Hepatocyte (in vitro differentiated cells): ENCODE data around the gene LRMDA. TPM values are rescaled to one million over a fixed set of nuclear protein-coding genes. Genes with fewer than 3 reads are reported as not detected.

Source experiments
- DNase-seq: peaks from one replicate; pipeline ENCODE4 v3.0.0-alpha.2; 2016; ENCODE audit warnings: low spot score
- H2AFZ ChIP-seq: fragments of 200-600 bp; sonication (generic); 2 replicates; pipeline ENCODE4 v1.6.0; 2016; ENCODE audit warnings: antibody characterized with exemption, mild to moderate bottlenecking
- H3K27ac ChIP-seq: fragments of 200-600 bp; sonication (generic); 2 replicates; pipeline ENCODE4 v1.5.1; 2016; ENCODE audit warnings: mild to moderate bottlenecking
- H3K27me3 ChIP-seq: fragments of 200-600 bp; sonication (generic); 2 replicates; pipeline ENCODE4 v1.6.1; 2016
- H3K36me3 ChIP-seq: fragments of 200-600 bp; sonication (generic); replicated peaks from 2 replicates; pipeline ENCODE4 v1.5.1; 2016; ENCODE audit warnings: low read depth; ENCODE audit not compliant: insufficient read depth
- H3K4me1 ChIP-seq: fragments of 200-600 bp; sonication (generic); 2 replicates; pipeline ENCODE4 v1.5.1; 2016; ENCODE audit warnings: mild to moderate bottlenecking, moderate library complexity; ENCODE audit not compliant: insufficient read depth
- H3K4me2 ChIP-seq: fragments of 200-600 bp; sonication (generic); 2 replicates; pipeline ENCODE4 v1.6.0; 2016
- H3K4me3 ChIP-seq: fragments of 200-600 bp; sonication (generic); 2 replicates; pipeline ENCODE4 v1.5.1; 2016; ENCODE audit warnings: mild to moderate bottlenecking
- H3K79me2 ChIP-seq: fragments of 200-600 bp; sonication (generic); 2 replicates; pipeline ENCODE4 v1.6.0; 2017; ENCODE audit warnings: mild to moderate bottlenecking
- H3K9me2 ChIP-seq: fragments of 200-600 bp; sonication (generic); replicated peaks from 2 replicates; pipeline ENCODE4 v1.6.0; 2017; ENCODE audit warnings: mild to moderate bottlenecking; ENCODE audit not compliant: insufficient read depth
- H3K9me3 ChIP-seq: fragments of 200-600 bp; sonication (generic); 2 replicates; pipeline ENCODE4 v1.5.1; 2016; ENCODE audit warnings: low read depth, mild to moderate bottlenecking
- H4K20me1 ChIP-seq: fragments of 200-600 bp; sonication (generic); 2 replicates; pipeline ENCODE4 v1.6.0; 2016; ENCODE audit warnings: mild to moderate bottlenecking; ENCODE audit not compliant: insufficient read depth, poor library complexity, severe bottlenecking
- CTCF ChIP-seq: fragments of 200-600 bp; sonication (generic); IDR thresholded peaks from 2 replicates; pipeline ENCODE4 v1.5.1; 2016; ENCODE audit warnings: antibody characterized with exemption, mild to moderate bottlenecking; ENCODE audit not compliant: poor library complexity
- EZH2 ChIP-seq: fragments of 200-600 bp; sonication (generic); IDR thresholded peaks from 2 replicates; pipeline ENCODE4 v1.6.1; 2016; ENCODE audit warnings: antibody characterized with exemption, mild to moderate bottlenecking, borderline replicate concordance
- EZH2phosphoT487 ChIP-seq: fragments of 200-600 bp; sonication (generic); IDR thresholded peaks from one replicate; pipeline ENCODE4 v1.6.1; 2018; ENCODE audit warnings: antibody characterized with exemption, mild to moderate bottlenecking, low read depth, moderate library complexity; ENCODE audit not compliant: unreplicated experiment, severe bottlenecking
- WGBS: methylation state at CpG from one replicate; pipeline ENCODE4 v1.1.6; 2016; ENCODE audit warnings: low lambda C conversion rate; ENCODE audit errors: missing lambda C conversion rate; 5-methylcytosine and 5-hydroxymethylcytosine counted together
- polyA plus RNA-seq: library from polyadenylated mRNA; unstranded; fragments of >200 nt; fragmentation: Nextera tagmentation; extraction: Ambion mirVana; gene quantifications from 2 replicates; pipeline ENCODE4 v1.2.1, GENCODE V29; 2016
- total RNA-seq: library from RNA; depleted of rRNA; stranded (reverse); fragments of >200 nt; gene quantifications from 2 replicates; pipeline ENCODE4 v1.2.3, GENCODE V29; 2014

Gene LRMDA
- total and polyA plus RNA-seq, 2 experiments from 2014 or later: 5.6 to 15.7 TPM

DNA sequence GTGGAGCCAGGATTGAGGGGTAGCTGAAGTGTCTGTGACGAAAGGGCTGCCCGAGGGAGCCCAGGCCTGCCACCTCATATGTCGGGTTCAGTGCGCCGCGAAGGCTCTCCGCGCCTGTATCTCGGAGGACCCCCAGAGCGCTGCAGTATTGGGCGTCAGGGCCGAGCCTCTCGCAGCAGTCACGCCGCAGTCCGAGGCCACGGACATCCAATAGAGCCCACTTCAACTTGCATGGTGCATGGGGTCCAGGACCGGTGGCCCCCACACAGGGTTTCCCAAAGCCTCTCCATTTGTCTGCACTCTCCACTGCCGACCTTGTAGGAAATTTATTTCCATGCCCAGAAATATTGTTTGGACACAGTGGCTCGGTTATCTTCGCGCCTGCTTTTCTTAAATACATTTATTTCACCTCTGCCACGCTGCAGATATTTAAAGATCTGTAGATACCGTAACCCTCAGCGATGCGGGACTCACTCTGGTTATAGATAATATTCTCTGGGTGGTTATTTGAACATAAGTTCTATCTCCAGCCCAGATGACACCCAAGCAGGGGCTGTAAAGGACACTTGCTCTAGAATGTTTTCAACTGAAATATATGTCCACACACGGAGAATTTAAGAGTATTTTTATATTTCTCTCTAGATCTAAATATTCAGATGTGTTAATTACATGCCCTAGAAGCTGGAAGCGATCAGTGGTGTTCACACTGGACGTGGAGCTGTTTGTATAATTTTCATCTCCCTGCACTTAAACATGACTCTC is 24.8 kb upstream of the LRMDA start:
- TF ChIP-seq EZH2 (no peak), EZH2phosphoT487 (no peak), CTCF (no peak)
- Histone ChIP-seq H3K79me2 (peaks cover 48% of the 10 kb centered on the region), H3K4me1 (peaks cover 14% of the 10 kb centered on the region), H3K4me3 (peak overlapping the region; percentile 89), H2AFZ (no peak overlapping the region), H4K20me1 (no peaks in the 10 kb centered on the region), H3K27me3 (no peaks in the 10 kb centered on the region), H3K9me3 (no peaks in the 10 kb centered on the region), H3K4me2 (peak overlapping the region; percentile 97), H3K27ac (peak overlapping the region; percentile 96), H3K36me3 (no peaks in the 10 kb centered on the region), H3K9me2 (no peaks in the 10 kb centered on the region)
- DNase-seq: no peak
- 63% methylated on average over 29 of the region's 29 CpGs for WGBS

DNA sequence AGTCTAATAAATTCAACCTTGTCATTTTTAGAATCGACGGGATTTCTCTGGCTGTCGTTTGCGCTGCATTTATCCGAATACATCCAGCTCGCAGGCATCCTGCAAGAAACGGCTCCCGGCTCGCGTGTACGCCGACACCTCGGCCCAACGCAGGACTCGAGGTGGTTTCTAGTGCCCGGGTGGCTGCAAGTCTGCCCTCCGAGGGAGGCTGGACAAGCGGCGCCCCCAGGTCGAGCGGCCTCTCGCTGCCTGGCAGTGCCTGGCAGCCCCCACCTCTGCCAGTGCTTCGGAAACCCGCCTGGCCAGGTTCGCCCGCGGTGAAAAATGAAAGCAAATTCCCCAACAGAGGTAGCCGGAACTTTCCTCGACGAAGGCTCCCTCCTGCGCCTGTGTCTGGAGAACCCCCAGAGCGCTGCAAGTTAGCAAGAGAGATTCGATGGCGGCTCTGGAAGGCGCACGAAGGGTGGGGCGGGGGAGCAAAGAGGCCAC is 24.2 kb upstream of the LRMDA start:
- TF ChIP-seq EZH2 (no peak), EZH2phosphoT487 (no peak), CTCF (no peak)
- H3K4me2 ChIP-seq: peak overlapping the region; percentile 97
- DNase-seq: no peak
- no peaks in the 10 kb centered on the region for H4K20me1 ChIP-seq
- WGBS: 26% methylated on average over 37 of the region's 37 CpGs
- no peaks in the 10 kb centered on the region for H3K9me2 ChIP-seq
- H3K9me3 ChIP-seq: no peaks in the 10 kb centered on the region
- H3K4me3 ChIP-seq: peak overlapping the region; percentile 89
- peak overlapping the region; percentile 96 for H3K27ac ChIP-seq
- no peaks in the 10 kb centered on the region for H3K27me3 ChIP-seq
- peaks cover 14% of the 10 kb centered on the region for H3K4me1 ChIP-seq
- H2AFZ ChIP-seq: peak overlapping the region; percentile 13
- peaks cover 48% of the 10 kb centered on the region for H3K79me2 ChIP-seq
- H3K36me3 ChIP-seq: no peaks in the 10 kb centered on the region

DNA sequence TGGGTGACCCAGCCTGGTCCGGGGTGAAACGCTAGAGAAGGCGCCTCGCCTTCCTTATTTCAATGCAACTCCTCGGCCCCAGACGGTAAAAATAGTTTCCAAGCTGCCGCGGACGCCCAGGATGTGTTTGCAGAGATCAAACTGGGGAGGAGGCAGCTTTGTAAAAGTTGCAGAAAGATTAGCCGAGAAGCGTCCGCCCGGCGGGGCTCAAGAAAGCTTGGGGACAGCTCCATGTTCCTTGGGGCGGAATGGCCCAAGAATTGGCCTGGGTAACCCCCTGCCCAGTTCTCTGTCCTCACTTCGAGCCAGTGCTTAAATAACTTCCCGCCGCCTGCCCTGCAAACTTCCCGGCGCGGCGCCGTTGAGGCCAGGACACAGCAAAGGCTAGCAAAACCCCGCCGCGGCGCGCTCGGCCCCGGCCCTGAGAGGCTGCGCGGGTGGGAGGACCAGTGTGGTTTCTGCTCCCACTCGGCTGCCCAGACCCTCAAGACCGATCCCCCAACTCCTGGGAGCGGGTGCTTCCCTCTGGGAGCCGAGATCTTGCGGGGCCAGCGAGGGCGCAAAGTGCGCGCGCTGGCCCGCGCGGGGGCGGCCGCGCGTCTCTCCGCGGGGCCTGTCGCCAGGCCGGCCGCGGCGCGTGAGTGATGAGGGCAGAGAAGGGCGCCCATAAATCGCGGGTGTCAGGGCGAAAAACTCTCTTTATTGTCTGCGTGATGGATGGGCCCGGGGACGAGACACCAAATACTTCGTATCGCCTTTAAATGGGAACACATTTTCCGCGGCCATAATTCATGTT is 23.5 kb upstream of the LRMDA start:
- TF ChIP-seq CTCF (peak; percentile 18), EZH2phosphoT487 (no peak), EZH2 (no peak)
- H3K9me3 ChIP-seq: no peaks in the 10 kb centered on the region
- peak overlapping the region; percentile 13 for H2AFZ ChIP-seq
- H3K4me2 ChIP-seq: peak overlapping the region; percentile 97
- peak overlapping the region; percentile 89 for H3K4me3 ChIP-seq
- no peaks in the 10 kb centered on the region for H3K36me3 ChIP-seq
- no peaks in the 10 kb centered on the region for H4K20me1 ChIP-seq
- 3% methylated on average over 68 of the region's 68 CpGs for WGBS
- peaks cover 48% of the 10 kb centered on the region for H3K79me2 ChIP-seq
- peaks cover 14% of the 10 kb centered on the region for H3K4me1 ChIP-seq
- no peaks in the 10 kb centered on the region for H3K27me3 ChIP-seq
- peak overlapping the region; percentile 96 for H3K27ac ChIP-seq
- no peaks in the 10 kb centered on the region for H3K9me2 ChIP-seq
- peak; percentile 65 for DNase-seq
